ENCODE data around the gene TMPRSS6. TPM values are rescaled to one million over a fixed set of nuclear protein-coding genes. Genes with fewer than 3 reads are reported as not detected.

TMPRSS6 gene
- total and polyA plus RNA-seq, 2 of the 8 experiments (the other 6 are each of a cell fraction or from before 2014, with no cell fraction given) = 0.02 TPM; not detected in 1

- H3K27me3 ChIP-seq (replicated peaks in 1 of 4; ENCODE audit: control insufficient read depth in 3 of 4, extremely low read depth in 1 of 4, insufficient read depth in 3 of 4, low read length in 3 of 4) = peaks cover 0 to 2% (median 2%) of the 10 kb centered on the region in 4 experiments; a peak in 2 of 7 replicates
- H3K23ac ChIP-seq (ENCODE audit: insufficient read length) = no peak overlapping the region
- peaks cover 0 to 3% of the 10 kb centered on the region in 2 experiments for H4K20me1 ChIP-seq (replicated peaks in 1 of 2; ENCODE audit: control insufficient read depth in 1 of 2, insufficient read depth in 2 of 2, low read length in 2 of 2)
- no peak overlapping the region for H3K14ac ChIP-seq (ENCODE audit: insufficient read length)
- no peak overlapping the region for H3K27ac ChIP-seq (ENCODE audit: low read depth, low read length)
- peaks cover 0 to 5% (median 3%) of the 10 kb centered on the region in 4 experiments; a peak in 4 of 7 replicates for H3K4me1 ChIP-seq (replicated peaks in 1 of 4; ENCODE audit: control insufficient read depth in 3 of 4, insufficient read depth in 4 of 4, low read length in 3 of 4)
- no peaks in the 10 kb centered on the region for H3K36me3 ChIP-seq (ENCODE audit: control insufficient read depth in 2 of 4, insufficient read depth in 4 of 4, low read length in 3 of 4)
- no peak for TF ChIP-seq YY1 (IDR thresholded peaks at IDR 0.05; ENCODE audit: low read depth, low read length)
- TF ChIP-seq KDM5A (IDR thresholded peaks at IDR 0.05; ENCODE audit: low read length) = no peak
- no peak for TF ChIP-seq BCL11A (IDR thresholded peaks at IDR 0.05; ENCODE audit: low read depth in 2 of 2, low read length in 2 of 2)
- TF ChIP-seq KDM1A (IDR thresholded peaks at IDR 0.05; ENCODE audit: borderline replicate concordance, low read length) = no peak
- no peak for TF ChIP-seq POLR2AphosphoS5 (IDR thresholded peaks at IDR 0.05; ENCODE audit: low read depth, low read length)
- TF ChIP-seq NRF1 (IDR thresholded peaks at IDR 0.05; ENCODE audit: low read depth, low read length) = no peak
- no peak for TF ChIP-seq E2F6 (IDR thresholded peaks at IDR 0.05)
- TF ChIP-seq HDAC2 (IDR thresholded peaks at IDR 0.05; ENCODE audit: borderline replicate concordance in 1 of 2, low read depth in 2 of 2, low read length in 2 of 2) = no peak
- no peak for TF ChIP-seq GABPA (IDR thresholded peaks at IDR 0.05; ENCODE audit: borderline replicate concordance, insufficient read depth, low read length)
- no peak for TF ChIP-seq CREB1 (IDR thresholded peaks at IDR 0.05)
- H3K9me3 ChIP-seq (ENCODE audit: insufficient read depth in 2 of 2, low read depth in 1 of 2, low read length in 1 of 2) = no peaks in the 10 kb centered on the region
- H2BK15ac ChIP-seq (ENCODE audit: low read length) = no peak overlapping the region
- H2BK5ac ChIP-seq (ENCODE audit: low read depth, low read length) = no peak overlapping the region
- H2BK20ac ChIP-seq (ENCODE audit: low read length) = no peak overlapping the region
- no peaks in the 10 kb centered on the region for H3K79me2 ChIP-seq (ENCODE audit: control insufficient read depth in 1 of 2, insufficient read depth in 2 of 2, low read length in 2 of 2)
- H2AK5ac ChIP-seq (ENCODE audit: low read depth, low read length) = no peak overlapping the region
- peaks cover 6% of the 10 kb centered on the region; the same call in 1 of the 2 replicates for H3K23me2 ChIP-seq (ENCODE audit: low read depth, low read length)
- FAIRE-seq (no peak), DNase-seq (ENCODE audit: low read depth in 1 of 2, low spot score in 2 of 2) (no peak)
- WGBS, 2 experiments (ENCODE audit: extremely low coverage in 1 of 2, insufficient coverage in 1 of 2, insufficient read length in 1 of 2, insufficient replicate concordance in 2 of 2, low coverage in 1 of 2, low lambda C conversion rate in 2 of 2, missing lambda C conversion rate in 1 of 2) = 86% methylated on average over 11 of the region's 11 CpGs; no CpG with 5 or more reads in 1 of the 2 experiments
- no peak overlapping the region for H4K91ac ChIP-seq (replicated peaks; ENCODE audit: insufficient read length, low read length)
- no peak overlapping the region for H4K5ac ChIP-seq (ENCODE audit: insufficient read length, low read depth, low read length)
- no peak overlapping the region for H4K8ac ChIP-seq (ENCODE audit: extremely low read depth, insufficient read depth, low read length)
- no peak overlapping the region for H3K56ac ChIP-seq (replicated peaks; ENCODE audit: insufficient read length, low read depth, low read length)
- no peak overlapping the region for H3K4me2 ChIP-seq (ENCODE audit: insufficient read depth in 1 of 2, low read depth in 2 of 2, low read length in 2 of 2)
- H2AFZ ChIP-seq (ENCODE audit: low read length) = no peak overlapping the region
- H2BK12ac ChIP-seq (ENCODE audit: low read depth, low read length) = no peak overlapping the region
- no peaks in the 10 kb centered on the region for H3K79me1 ChIP-seq (ENCODE audit: low read depth, low read length)
- H2BK120ac ChIP-seq (replicated peaks; ENCODE audit: low read depth, low read length) = no peak overlapping the region
- no peak overlapping the region for H3K9ac ChIP-seq (replicated peaks in 1 of 4; ENCODE audit: extremely low read depth in 1 of 4, low read depth in 3 of 4, low read length in 3 of 4)
- H3K4ac ChIP-seq (replicated peaks; ENCODE audit: insufficient read length, low read depth, low read length) = no peak overlapping the region
- no peak overlapping the region for H3K18ac ChIP-seq (ENCODE audit: extremely low read depth, low read length)
- no peak overlapping the region for H3K4me3 ChIP-seq (ENCODE audit: extremely low read depth in 1 of 4, insufficient read depth in 2 of 4, low read depth in 3 of 4, low read length in 4 of 4)
- POLR2A ChIA-PET (ENCODE audit: partially characterized antibody) = interaction anchor here (0.8 kb wide), 1 partner anchor 10 kb away, joined by 3 read pairs; no protein-coding TSS in a partner anchor
- CTCF ChIA-PET (ENCODE audit: partially characterized antibody) = interaction anchor here (0.7 to 1.9 kb wide), 11 partner anchors 10 to 343 kb away, joined by 3 to 6 read pairs (median 4); no protein-coding TSS in a partner anchor
Measured at GRCh38 chr22:37115032-37115431, 5.5 kb upstream of the TMPRSS6 start.
